ENCODE data around the gene ABCC3.

The ABCC3 gene, protein sequence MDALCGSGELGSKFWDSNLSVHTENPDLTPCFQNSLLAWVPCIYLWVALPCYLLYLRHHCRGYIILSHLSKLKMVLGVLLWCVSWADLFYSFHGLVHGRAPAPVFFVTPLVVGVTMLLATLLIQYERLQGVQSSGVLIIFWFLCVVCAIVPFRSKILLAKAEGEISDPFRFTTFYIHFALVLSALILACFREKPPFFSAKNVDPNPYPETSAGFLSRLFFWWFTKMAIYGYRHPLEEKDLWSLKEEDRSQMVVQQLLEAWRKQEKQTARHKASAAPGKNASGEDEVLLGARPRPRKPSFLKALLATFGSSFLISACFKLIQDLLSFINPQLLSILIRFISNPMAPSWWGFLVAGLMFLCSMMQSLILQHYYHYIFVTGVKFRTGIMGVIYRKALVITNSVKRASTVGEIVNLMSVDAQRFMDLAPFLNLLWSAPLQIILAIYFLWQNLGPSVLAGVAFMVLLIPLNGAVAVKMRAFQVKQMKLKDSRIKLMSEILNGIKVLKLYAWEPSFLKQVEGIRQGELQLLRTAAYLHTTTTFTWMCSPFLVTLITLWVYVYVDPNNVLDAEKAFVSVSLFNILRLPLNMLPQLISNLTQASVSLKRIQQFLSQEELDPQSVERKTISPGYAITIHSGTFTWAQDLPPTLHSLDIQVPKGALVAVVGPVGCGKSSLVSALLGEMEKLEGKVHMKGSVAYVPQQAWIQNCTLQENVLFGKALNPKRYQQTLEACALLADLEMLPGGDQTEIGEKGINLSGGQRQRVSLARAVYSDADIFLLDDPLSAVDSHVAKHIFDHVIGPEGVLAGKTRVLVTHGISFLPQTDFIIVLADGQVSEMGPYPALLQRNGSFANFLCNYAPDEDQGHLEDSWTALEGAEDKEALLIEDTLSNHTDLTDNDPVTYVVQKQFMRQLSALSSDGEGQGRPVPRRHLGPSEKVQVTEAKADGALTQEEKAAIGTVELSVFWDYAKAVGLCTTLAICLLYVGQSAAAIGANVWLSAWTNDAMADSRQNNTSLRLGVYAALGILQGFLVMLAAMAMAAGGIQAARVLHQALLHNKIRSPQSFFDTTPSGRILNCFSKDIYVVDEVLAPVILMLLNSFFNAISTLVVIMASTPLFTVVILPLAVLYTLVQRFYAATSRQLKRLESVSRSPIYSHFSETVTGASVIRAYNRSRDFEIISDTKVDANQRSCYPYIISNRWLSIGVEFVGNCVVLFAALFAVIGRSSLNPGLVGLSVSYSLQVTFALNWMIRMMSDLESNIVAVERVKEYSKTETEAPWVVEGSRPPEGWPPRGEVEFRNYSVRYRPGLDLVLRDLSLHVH (N-terminal part only)

DNA sequence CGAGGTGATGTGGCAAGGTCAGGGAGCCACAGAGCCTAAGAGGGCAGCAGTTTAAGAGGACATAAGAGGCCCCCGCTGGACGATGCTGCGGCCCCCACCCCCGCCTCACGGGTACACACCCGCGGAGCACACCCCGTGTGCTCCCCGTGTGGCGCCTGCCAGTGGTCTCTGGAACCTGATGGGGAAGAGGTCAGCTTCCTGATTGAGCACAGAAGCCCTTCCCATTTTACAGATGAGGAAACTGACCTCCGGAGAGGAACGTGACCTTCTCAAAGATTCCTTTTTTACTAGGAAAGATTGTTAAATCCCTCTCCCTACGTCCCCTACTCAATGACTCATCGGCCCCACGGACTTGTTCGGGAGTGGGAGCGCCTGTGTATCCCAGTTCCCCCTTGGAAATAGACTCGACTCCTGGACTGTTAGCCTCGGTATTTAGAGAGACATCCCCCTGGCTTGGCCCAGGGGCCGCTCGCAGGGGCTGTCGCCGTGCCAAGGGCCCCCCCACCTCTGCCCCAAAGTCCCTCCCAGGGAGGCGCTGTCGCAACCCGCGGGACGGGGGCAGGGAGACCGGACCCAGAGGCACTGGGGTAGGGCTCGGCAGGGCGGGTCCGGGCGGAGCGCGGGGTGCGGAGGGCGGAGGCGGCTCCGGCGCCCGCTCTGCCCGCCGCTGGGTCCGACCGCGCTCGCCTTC lies at the start of gene ABCC3:
TSS of gene ABCC3 (plus strand) at position 658 of the 691 bp plus-strand sequence. CDS start 56 bp downstream, outside the sequence.
- Histone ChIP-seq H3K9me3 (ENCODE audit: low read length) (no peaks in the 10 kb centered on the region), H3K4me1 (ENCODE audit: insufficient read depth, low read length) (no peaks in the 10 kb centered on the region), H2AFZ (ENCODE audit: low read depth, low read length) (no peak within 1 kb of the TSS), H3K36me3 (ENCODE audit: insufficient read depth, low read length) (no peaks in the 10 kb centered on the region), H3K4me3 (ENCODE audit: low read length) (no peak within 1 kb of the TSS), H3K27me3 (ENCODE audit: insufficient read depth, low read length) (peaks cover 83% of the 10 kb centered on the region)

DNA sequence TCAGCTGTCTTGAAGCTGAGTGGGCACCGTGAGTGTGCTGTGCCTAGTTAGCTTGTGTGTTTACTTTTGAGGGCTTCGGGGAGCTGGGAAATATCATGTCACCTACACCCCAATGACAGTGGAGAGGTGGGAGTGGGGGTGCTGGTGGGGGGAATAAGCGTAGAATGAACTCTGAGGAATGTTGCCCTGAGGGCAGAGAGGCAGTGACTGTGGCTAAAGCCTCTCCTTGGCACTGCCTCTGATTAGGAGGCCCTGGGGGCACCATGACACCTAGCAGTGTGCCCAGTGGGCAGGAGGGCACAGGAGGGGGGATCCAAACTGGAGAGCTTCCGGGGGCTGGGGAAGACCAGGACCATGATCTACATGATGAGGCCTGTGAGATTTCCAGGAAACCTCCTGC lies 49.3 kb upstream of the ABCC3 start:
- no peak overlapping the region for H3K4me3 ChIP-seq (ENCODE audit: low read length)
- H3K27me3 ChIP-seq (ENCODE audit: insufficient read depth, low read length) = no peaks in the 10 kb centered on the region
- no peaks in the 10 kb centered on the region for H3K9me3 ChIP-seq (ENCODE audit: low read length)
- H2AFZ ChIP-seq (ENCODE audit: low read depth, low read length) = no peak overlapping the region
- peaks cover 19% of the 10 kb centered on the region for H3K4me1 ChIP-seq (ENCODE audit: insufficient read depth, low read length)
- H3K36me3 ChIP-seq (ENCODE audit: insufficient read depth, low read length) = no peaks in the 10 kb centered on the region

DNA sequence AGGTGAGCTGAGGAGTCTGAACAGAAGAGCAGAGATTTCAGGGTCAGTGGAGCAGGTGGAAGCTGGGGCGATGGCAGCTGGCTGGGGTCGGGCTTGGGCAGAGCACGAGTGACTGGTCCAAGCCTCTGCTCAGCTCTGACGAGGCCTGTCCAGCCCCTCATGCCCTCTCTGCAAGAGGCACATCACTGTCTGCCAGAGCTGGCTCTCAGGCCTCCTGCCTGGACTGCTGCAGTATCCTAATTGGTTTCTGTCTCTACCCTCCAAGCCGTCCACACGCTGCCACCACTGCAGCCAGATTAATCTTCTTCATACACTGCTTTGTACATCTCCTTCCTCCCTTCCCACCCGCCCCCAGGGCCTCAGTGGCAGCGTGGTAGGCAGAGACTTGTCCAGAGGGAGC lies 48.8 kb upstream of the ABCC3 start:
- no peak overlapping the region for H3K4me3 ChIP-seq (ENCODE audit: low read length)
- H3K36me3 ChIP-seq (ENCODE audit: insufficient read depth, low read length) = no peaks in the 10 kb centered on the region
- H2AFZ ChIP-seq (ENCODE audit: low read depth, low read length) = no peak overlapping the region
- H3K27me3 ChIP-seq (ENCODE audit: insufficient read depth, low read length) = no peaks in the 10 kb centered on the region
- H3K9me3 ChIP-seq (ENCODE audit: low read length) = no peaks in the 10 kb centered on the region
- H3K4me1 ChIP-seq (ENCODE audit: insufficient read depth, low read length) = peaks cover 19% of the 10 kb centered on the region

DNA sequence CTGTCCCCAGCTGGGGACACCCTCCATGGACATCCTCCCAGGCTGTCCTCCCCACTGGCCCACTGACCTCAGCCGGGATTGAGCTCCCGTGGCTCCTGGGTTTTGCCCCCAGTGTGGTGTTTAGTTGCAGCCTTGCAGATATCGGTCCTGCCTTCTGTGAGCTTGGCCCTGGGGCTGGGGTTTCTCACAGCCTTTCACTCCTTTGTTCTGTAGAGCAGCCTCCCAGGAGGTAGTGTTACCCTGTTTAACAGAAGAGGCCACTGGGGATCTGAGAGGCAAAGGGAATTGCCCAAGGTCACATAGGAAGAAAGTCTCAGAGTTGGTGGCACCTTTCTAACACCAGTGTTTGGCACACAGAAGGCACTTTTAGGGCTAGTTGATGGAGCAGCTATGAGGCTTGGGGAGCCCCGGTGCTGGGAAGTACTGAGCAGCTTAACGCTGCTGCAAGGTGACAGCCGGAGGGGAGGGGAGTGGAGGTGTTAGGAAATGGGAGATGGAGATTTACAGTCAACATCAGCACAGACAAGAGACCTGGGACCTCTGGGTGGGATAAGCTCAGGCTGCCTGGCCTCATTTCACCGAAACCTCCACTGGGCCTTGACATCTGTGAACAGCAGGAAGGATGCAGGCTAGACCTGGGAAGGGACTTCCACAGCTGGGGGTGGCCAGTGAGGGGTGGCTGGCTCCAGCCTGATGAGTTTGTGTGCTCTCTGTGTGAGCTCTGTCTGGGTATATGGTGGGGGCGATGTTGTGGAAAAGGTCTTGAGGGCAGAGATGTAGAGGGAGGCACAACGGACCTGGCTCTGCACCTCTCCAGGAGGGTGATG lies 48.0 kb upstream of the ABCC3 start:
- Histone ChIP-seq H3K36me3 (ENCODE audit: insufficient read depth, low read length) (no peaks in the 10 kb centered on the region), H3K4me1 (ENCODE audit: insufficient read depth, low read length) (peaks cover 19% of the 10 kb centered on the region), H2AFZ (ENCODE audit: low read depth, low read length) (no peak overlapping the region), H3K9me3 (ENCODE audit: low read length) (no peaks in the 10 kb centered on the region), H3K4me3 (ENCODE audit: low read length) (no peak overlapping the region), H3K27me3 (ENCODE audit: insufficient read depth, low read length) (no peaks in the 10 kb centered on the region)

DNA sequence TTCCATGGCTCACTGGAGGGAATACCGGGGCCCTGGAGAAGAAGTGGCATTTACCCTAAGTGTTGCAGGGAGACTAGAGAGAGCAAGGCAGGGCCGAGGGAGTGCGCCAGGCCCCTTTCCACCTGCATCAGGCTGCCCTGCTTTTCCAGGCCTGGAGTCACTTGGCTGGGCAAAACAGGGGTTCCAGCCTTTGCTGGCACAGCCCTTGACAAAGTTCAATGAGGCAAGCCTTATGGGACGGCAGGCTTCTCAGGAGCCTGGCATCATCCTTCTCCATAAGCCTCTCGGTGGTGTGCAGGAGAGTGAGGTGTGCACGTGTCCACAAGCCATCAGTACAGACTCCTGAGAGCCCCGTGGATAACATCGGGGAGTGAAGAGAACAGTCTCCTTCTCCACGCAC lies 47.1 kb upstream of the ABCC3 start:
- H2AFZ ChIP-seq (ENCODE audit: low read depth, low read length) = no peak overlapping the region
- H3K4me1 ChIP-seq (ENCODE audit: insufficient read depth, low read length) = peaks cover 24% of the 10 kb centered on the region

DNA sequence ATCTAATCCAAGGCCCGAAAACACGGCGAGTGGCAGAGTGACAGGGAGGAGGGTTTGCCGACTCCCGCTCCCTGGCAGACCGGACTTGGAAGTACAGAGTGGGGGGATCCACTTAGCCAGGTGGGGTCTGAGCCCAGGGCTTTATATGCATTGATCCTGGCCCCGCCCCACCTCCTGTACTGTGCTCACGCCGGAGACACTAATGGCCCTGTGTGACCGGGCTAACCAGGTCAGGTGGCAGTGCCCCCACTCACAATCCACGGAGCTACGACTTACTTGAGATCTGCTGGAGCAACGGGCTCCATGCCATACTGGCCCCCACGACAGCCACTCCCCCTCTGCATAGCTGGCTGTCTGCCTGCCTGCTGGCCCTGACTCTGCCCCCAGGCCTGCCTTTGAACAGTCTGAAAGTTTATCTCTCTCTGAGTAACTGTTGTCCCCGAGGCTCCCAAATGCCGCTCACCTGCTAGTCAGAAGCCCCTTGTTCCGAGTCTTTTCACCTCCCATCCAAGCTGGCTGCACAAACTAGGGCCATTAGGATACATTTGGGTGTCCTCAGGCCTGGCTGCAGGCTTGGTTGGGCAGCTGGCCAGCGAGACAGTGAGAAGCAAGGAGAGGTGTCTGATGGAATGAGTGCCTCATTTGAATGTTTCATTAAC lies 46.2 kb upstream of the ABCC3 start:
- peaks cover 33% of the 10 kb centered on the region for H3K4me1 ChIP-seq (ENCODE audit: insufficient read depth, low read length)
- no peaks in the 10 kb centered on the region for H3K36me3 ChIP-seq (ENCODE audit: insufficient read depth, low read length)

More for the DNA sequence above, 47.1 kb upstream of the ABCC3 start:
- Histone ChIP-seq H3K4me3 (ENCODE audit: low read length) (no peak overlapping the region), H3K9me3 (ENCODE audit: low read length) (no peaks in the 10 kb centered on the region), H3K27me3 (ENCODE audit: insufficient read depth, low read length) (no peaks in the 10 kb centered on the region), H3K36me3 (ENCODE audit: insufficient read depth, low read length) (no peaks in the 10 kb centered on the region)

DNA sequence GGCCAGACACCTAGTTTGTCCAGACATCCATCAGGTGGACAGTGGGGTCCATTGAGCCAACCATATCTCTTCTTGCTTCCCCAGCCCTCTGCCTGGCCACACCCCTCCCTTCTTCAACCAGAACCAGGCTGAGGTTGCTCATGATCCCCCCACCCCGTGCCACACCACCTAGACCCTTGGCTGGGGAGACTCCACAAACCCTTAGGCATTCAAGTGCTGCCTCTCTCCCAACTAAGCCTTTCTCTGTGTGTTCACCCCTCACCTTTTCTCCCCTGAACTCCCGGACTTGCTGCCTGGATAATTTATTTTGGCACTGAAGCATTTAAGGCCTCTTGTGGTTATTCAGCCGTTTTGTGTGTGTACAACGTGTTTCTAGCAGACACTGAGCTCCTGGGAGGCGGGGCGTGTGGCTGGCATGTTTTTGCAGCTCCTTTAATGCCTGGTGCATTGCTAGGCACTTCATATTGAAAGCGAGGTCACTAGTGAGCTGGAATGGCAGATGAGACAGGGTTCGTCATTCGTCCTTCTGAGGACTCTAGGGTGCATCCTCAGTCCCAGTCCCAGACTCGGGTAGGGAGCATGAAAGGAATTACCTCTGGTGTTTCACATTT lies 45.5 kb upstream of the ABCC3 start:
- no peaks in the 10 kb centered on the region for H3K36me3 ChIP-seq (ENCODE audit: insufficient read depth, low read length)
- no peak overlapping the region for H2AFZ ChIP-seq (ENCODE audit: low read depth, low read length)
- peaks cover 40% of the 10 kb centered on the region for H3K4me1 ChIP-seq (ENCODE audit: insufficient read depth, low read length)
- no peak overlapping the region for H3K4me3 ChIP-seq (ENCODE audit: low read length)
- no peaks in the 10 kb centered on the region for H3K9me3 ChIP-seq (ENCODE audit: low read length)
- no peaks in the 10 kb centered on the region for H3K27me3 ChIP-seq (ENCODE audit: insufficient read depth, low read length)

More for the DNA sequence above, 46.2 kb upstream of the ABCC3 start:
- Histone ChIP-seq H3K9me3 (ENCODE audit: low read length) (no peaks in the 10 kb centered on the region), H2AFZ (ENCODE audit: low read depth, low read length) (no peak overlapping the region), H3K27me3 (ENCODE audit: insufficient read depth, low read length) (no peaks in the 10 kb centered on the region), H3K4me3 (ENCODE audit: low read length) (no peak overlapping the region)

DNA sequence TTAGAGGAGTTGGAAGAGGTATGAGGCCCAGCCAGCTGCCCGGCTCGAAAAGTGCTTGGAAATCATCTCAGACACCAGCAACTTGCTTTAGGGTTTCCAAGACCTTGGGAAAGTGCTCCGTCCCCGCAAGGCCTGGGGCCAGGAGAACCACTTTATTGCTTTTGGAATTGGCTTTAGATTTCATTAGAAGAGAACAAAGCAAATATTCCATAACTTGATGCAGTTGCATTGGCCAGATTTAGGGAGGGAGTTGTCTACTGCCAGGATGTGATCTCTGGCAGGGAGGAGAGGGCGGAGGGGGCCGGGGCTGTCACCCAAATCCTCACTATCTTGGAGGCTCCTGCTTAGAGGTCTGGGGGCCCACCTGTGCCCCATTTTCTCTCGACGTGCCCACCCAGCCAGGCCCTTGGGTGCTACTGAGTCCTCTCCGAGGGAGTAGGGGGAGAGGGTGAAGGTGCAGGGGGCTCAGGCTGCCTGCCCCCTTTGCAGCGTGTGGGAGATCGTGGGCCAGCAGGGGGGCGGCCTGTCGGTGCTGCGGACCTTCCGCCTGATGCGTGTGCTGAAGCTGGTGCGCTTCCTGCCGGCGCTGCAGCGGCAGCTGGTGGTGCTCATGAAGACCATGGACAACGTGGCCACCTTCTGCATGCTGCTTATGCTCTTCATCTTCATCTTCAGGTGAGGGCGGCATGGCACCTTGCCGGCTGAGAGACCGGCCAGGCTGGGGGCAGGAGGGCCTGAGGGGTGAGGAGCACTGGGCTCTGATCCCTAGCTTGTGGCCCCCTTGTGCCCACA lies 43.5 kb upstream of the ABCC3 start:
- Histone ChIP-seq H3K4me1 (ENCODE audit: insufficient read depth, low read length) (peaks cover 46% of the 10 kb centered on the region), H3K4me3 (ENCODE audit: low read length) (no peak overlapping the region), H3K27me3 (ENCODE audit: insufficient read depth, low read length) (no peaks in the 10 kb centered on the region), H3K36me3 (ENCODE audit: insufficient read depth, low read length) (no peaks in the 10 kb centered on the region), H3K9me3 (ENCODE audit: low read length) (no peaks in the 10 kb centered on the region), H2AFZ (ENCODE audit: low read depth, low read length) (no peak overlapping the region)

DNA sequence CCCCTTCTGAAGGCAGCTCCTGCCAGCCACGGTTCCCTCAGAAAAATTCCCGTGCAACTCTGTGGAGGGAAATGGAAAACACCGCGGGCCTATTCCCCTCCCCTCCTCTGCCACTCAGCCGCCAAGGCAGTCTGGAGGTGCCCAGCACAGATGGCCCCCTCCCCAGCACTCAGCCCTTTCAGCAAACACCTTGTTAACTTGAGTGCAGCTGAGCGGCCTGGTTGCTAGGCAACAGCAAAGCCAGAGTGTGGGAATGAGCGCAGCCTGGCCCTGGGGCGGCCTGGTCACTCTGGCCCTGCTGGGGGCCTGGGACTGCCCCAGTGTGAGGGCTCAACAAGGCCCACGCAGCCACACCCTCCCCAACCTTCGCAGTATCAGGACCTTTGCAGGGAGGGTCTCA lies 41.4 kb upstream of the ABCC3 start:
- Histone ChIP-seq H3K4me1 (ENCODE audit: insufficient read depth, low read length) (peaks cover 41% of the 10 kb centered on the region), H3K27me3 (ENCODE audit: insufficient read depth, low read length) (no peaks in the 10 kb centered on the region), H3K36me3 (ENCODE audit: insufficient read depth, low read length) (no peaks in the 10 kb centered on the region), H3K9me3 (ENCODE audit: low read length) (peaks cover 2% of the 10 kb centered on the region), H2AFZ (ENCODE audit: low read depth, low read length) (no peak overlapping the region), H3K4me3 (ENCODE audit: low read length) (no peak overlapping the region)

DNA sequence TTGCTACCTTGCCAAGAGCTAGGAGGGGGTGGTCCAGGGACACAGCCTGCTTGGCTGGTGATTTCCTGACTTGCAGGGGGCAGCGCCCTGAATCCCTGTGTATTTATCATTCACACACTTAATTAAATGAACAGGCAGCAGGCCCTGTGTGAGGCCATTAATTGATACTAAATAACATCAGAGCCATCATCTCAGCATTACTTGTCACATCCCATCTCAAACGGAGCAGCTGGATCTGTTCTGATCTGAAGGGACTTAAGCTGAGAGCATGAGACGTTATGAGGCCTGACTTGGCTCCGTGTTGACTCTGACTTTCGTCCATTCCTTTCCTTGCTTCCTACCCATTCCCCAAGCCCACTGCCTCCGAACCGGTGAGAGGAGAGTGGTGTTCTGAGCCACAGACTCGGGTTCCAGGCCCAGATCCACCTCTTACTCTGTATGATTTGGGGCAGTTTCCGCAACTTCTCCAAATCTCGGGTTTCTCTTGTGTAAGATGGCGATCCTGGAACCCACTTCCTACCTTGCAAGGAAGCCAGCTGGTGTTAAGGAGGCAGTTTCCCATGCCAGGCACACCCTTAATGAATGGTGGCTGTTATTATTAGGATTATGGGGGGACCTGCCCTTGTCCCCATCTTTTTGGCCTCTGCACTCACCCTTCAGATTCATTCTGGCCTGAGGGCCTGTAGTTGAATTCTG lies 40.4 kb upstream of the ABCC3 start:
- H3K27me3 ChIP-seq (ENCODE audit: insufficient read depth, low read length) = no peaks in the 10 kb centered on the region
- H3K9me3 ChIP-seq (ENCODE audit: low read length) = peaks cover 2% of the 10 kb centered on the region
- H2AFZ ChIP-seq (ENCODE audit: low read depth, low read length) = no peak overlapping the region
- peaks cover 40% of the 10 kb centered on the region for H3K4me1 ChIP-seq (ENCODE audit: insufficient read depth, low read length)
- H3K4me3 ChIP-seq (ENCODE audit: low read length) = no peak overlapping the region
- no peaks in the 10 kb centered on the region for H3K36me3 ChIP-seq (ENCODE audit: insufficient read depth, low read length)

Measured in neuron (in vitro differentiated cells).